Spleen (tissue), 11 donors: Measurements from ENCODE around the gene TMEM69. TPM values are rescaled to one million over a fixed set of nuclear protein-coding genes. Genes with fewer than 3 reads are reported as not detected.
"Not testable (repeated sequence)": the region's sequence is repeated elsewhere in the genome, so short reads cannot be mapped to it uniquely, and the experiment has no call there.

Experiments used
- DNase-seq: peaks from one replicate; pipeline ENCODE4 v3.0.0-alpha.2; 2020
- H3K27ac ChIP-seq, 8 donors: fragments of 200-600 bp; sonication (generic) in 7 of 8; 1 replicate in 4 of 8; 2 replicates in 4 of 8; pipeline versions ENCODE4 v1.5.0 to v1.8.0; 2016 to 2021; ENCODE audit warnings: inconsistent platforms in 4 of 8, mild to moderate bottlenecking in 4 of 8, moderate library complexity in 1 of 8
- H3K27me3 ChIP-seq, 7 donors: fragments of 200-600 bp; sonication (generic) in 6 of 7; replicated peaks in 1 of 7; 1 replicate in 4 of 7; 2 replicates in 3 of 7; pipeline versions ENCODE4 v1.5.0 to v1.8.0; 2016 to 2021; ENCODE audit warnings: inconsistent platforms in 3 of 7, mild to moderate bottlenecking in 1 of 7
- H3K36me3 ChIP-seq, 6 donors: fragments of 200-600 bp; sonication (generic) in 5 of 6; 1 replicate in 4 of 6; 2 replicates in 2 of 6; pipeline versions ENCODE4 v1.5.0 to v1.8.0; 2016 to 2021; ENCODE audit warnings: inconsistent platforms in 2 of 6
- H3K4me1 ChIP-seq, 6 donors: fragments of 200-600 bp; sonication (generic) in 5 of 6; 1 replicate in 3 of 6; 2 replicates in 3 of 6; pipeline versions ENCODE4 v1.5.0 to v1.8.0; 2016 to 2021; ENCODE audit warnings: inconsistent platforms in 3 of 6
- H3K4me3 ChIP-seq, 8 donors: fragments of 200-600 bp; sonication (generic) in 7 of 8; 1 replicate in 4 of 8; 2 replicates in 4 of 8; pipeline versions ENCODE4 v1.5.0 to v1.8.0; 2016 to 2021; ENCODE audit warnings: inconsistent platforms in 4 of 8, mild to moderate bottlenecking in 4 of 8, moderate library complexity in 2 of 8
- H3K9me3 ChIP-seq, 8 donors: fragments of 200-600 bp; sonication (generic) in 7 of 8; 1 replicate in 4 of 8; 2 replicates in 4 of 8; pipeline versions ENCODE4 v1.5.0 to v1.8.0; 2016 to 2021; ENCODE audit warnings: inconsistent platforms in 4 of 8
- CTCF ChIP-seq, 11 experiments: fragments of 200-600 bp in 7 of 11; fragments of 450-650 bp in 4 of 11; sonication (generic) in 4 of 11; IDR thresholded peaks in 8 of 11; conservative IDR thresholded peaks in 3 of 11; 1 replicate in 7 of 11; 2 replicates in 4 of 11; pipeline versions ENCODE4 v1.4.0 to v1.8.0; 2016 to 2021; ENCODE audit warnings: antibody characterized with exemption in 11 of 11, inconsistent platforms in 4 of 11, mild to moderate bottlenecking in 1 of 11
- POLR2A ChIP-seq, 3 donors: fragments of 450-650 bp; IDR thresholded peaks; one replicate each; pipeline ENCODE4 v1.5.1; 2017; ENCODE audit warnings: antibody characterized with exemption in 3 of 3, mild to moderate bottlenecking in 1 of 3
- POLR2AphosphoS5 ChIP-seq, 3 donors: sonication (generic); formaldehyde crosslinking; IDR thresholded peaks; one replicate each; pipeline ENCODE4 v1.5.1; 2017; ENCODE audit warnings: antibody characterized with exemption in 3 of 3
- WGBS, 5 donors: extraction: QIAGEN DNeasy Blood & Tissue Kit in 3 of 5; methylation state at CpG; one replicate each; pipeline versions ENCODE4 v1.1.5 to v1.1.7; 2013 to 2018; 5-methylcytosine and 5-hydroxymethylcytosine counted together
- intact Hi-C: fragments of 100-400 bp; cut with DNase I; formaldehyde crosslinking; loops from one replicate; pipeline ENCODE4 v1.15.0; 2023; ENCODE audit warnings: low total_unique reads
- polyA plus RNA-seq, 3 donors: library from polyadenylated mRNA; stranded (reverse); fragments of 200-250 nt; gene quantifications; one replicate each; pipeline ENCODE4 v1.2.1, GENCODE V29; 2013
- total RNA-seq, 7 donors: library from RNA; depleted of rRNA in 3 of 7; stranded (reverse); fragments of >200 nt in 3 of 7; fragmentation: NEBNext Ultra II Directional in 4 of 7; extraction: Animal tissue kit (Norgen Biotek cat#: 25700) in 4 of 7; gene quantifications; one replicate each; pipeline versions ENCODE4 v1.1.0 to v1.2.1, GENCODE V29; 2016 to 2021
- donor health status: healthy with polysubstance abuse.
- donor health status: DM: no; HTN: no; CAD: no; lungs with moderate emphysema.
- donor health status: DM: no; HTN: no; CAD: no.
- donor health status: Bipolar disorder and iron deficiency.
- donor health status: healthy.
- donor health status: DM: no; HTN: no; CAD: no.
- donor health status: DM: yes; HTN: yes; CAD: no.

TMEM69 gene
- total and polyA plus RNA-seq, 10 donors = 16.4 to 32.7 (median 20.3) TPM

GRCh38 chr1:45669859-45670655, 17.9 kb upstream of the TMEM69 start:
- H3K4me1 ChIP-seq = peaks cover 13 to 96% (median 59%) of the 10 kb centered on the region in 6 donors

GRCh38 chr1:45673956-45674355, 14.0 kb upstream of the TMEM69 start:
- Histone ChIP-seq H3K27me3 (no peaks in the 10 kb centered on the region), H3K27ac (no peak overlapping the region), H3K4me1 (peaks cover 28 to 99% (median 69%) of the 10 kb centered on the region in 6 donors), H3K9me3 (no peaks in the 10 kb centered on the region), H3K4me3 (no peak overlapping the region), H3K36me3 (peaks cover 0 to 35% (median 0%) of the 10 kb centered on the region in 6 donors)
- no peak for DNase-seq
- WGBS, 5 donors = 93 to 97% (median 96%) methylated on average over 4 of the region's 4 CpGs
- TF ChIP-seq CTCF (IDR thresholded peaks at IDR 0.05 in 8 of 11, conservative IDR thresholded peaks at IDR 0.05 in 3 of 11) = no peak
- no peak for TF ChIP-seq POLR2A (IDR thresholded peaks at IDR 0.05)
- no peak for TF ChIP-seq POLR2AphosphoS5 (IDR thresholded peaks at IDR 0.05)
- intact Hi-C loops = no loop called here

More at GRCh38 chr1:45669859-45670655, 17.9 kb upstream of the TMEM69 start:
- H3K27ac ChIP-seq = no peak overlapping the region
- H3K36me3 ChIP-seq = peaks cover 0 to 39% (median 0%) of the 10 kb centered on the region in 6 donors
- H3K9me3 ChIP-seq = no peaks in the 10 kb centered on the region
- no peak for TF ChIP-seq POLR2A (IDR thresholded peaks at IDR 0.05)
- TF ChIP-seq CTCF (IDR thresholded peaks at IDR 0.05 in 8 of 11, conservative IDR thresholded peaks at IDR 0.05 in 3 of 11) = no peak
- TF ChIP-seq POLR2AphosphoS5 (IDR thresholded peaks at IDR 0.05) = no peak
- intact Hi-C loops = no loop called here
- DNase-seq = no peak
- no peaks in the 10 kb centered on the region for H3K27me3 ChIP-seq
- no peak overlapping the region for H3K4me3 ChIP-seq
- 76 to 82% (median 80%) methylated on average over 6 of the region's 6 CpGs for WGBS, 5 donors

- intact Hi-C loops = no loop called here
- H3K4me3 ChIP-seq = no peak overlapping the region
- no peaks in the 10 kb centered on the region for H3K27me3 ChIP-seq
- TF ChIP-seq POLR2AphosphoS5 (IDR thresholded peaks at IDR 0.05) = no peak
- no peak for TF ChIP-seq CTCF (IDR thresholded peaks at IDR 0.05 in 8 of 11, conservative IDR thresholded peaks at IDR 0.05 in 3 of 11)
- no peak for TF ChIP-seq POLR2A (IDR thresholded peaks at IDR 0.05)
- H3K4me1 ChIP-seq = peaks cover 33 to 99% (median 72%) of the 10 kb centered on the region in 6 donors
- H3K9me3 ChIP-seq = no peaks in the 10 kb centered on the region
- peaks cover 0 to 35% (median 0%) of the 10 kb centered on the region in 6 donors for H3K36me3 ChIP-seq
- WGBS, 5 donors = 83 to 92% (median 87%) methylated on average over 5 of the region's 5 CpGs
- no peak overlapping the region for H3K27ac ChIP-seq
- DNase-seq = no peak
Measured at GRCh38 chr1:45674478-45674877, 13.5 kb upstream of the TMEM69 start.

- Histone ChIP-seq H3K27ac (peak overlapping the region in 1 of 8 donors; percentile 3), H3K4me1 (peaks cover 40 to 100% (median 83%) of the 10 kb centered on the region in 6 donors), H3K36me3 (peaks cover 0 to 27% (median 0%) of the 10 kb centered on the region in 6 donors)
- H3K27me3 ChIP-seq, H3K4me3 ChIP-seq, DNase-seq, intact Hi-C loops, H3K9me3 ChIP-seq: not testable (repeated sequence)
- 91 to 97% (median 95%) methylated on average over 6 to 7 of the region's 7 CpGs for WGBS, 5 donors
Measured at GRCh38 chr1:45676553-45676952, 11.4 kb upstream of the TMEM69 start.
